ENCODE measurements around the gene MB21D2. TPM values are rescaled to one million over a fixed set of nuclear protein-coding genes. Genes with fewer than 3 reads are reported as not detected.

MB21D2 gene
- total RNA-seq, 3 donors from 2014 or later = 1.9 to 4.0 (median 2.7) TPM

DNA sequence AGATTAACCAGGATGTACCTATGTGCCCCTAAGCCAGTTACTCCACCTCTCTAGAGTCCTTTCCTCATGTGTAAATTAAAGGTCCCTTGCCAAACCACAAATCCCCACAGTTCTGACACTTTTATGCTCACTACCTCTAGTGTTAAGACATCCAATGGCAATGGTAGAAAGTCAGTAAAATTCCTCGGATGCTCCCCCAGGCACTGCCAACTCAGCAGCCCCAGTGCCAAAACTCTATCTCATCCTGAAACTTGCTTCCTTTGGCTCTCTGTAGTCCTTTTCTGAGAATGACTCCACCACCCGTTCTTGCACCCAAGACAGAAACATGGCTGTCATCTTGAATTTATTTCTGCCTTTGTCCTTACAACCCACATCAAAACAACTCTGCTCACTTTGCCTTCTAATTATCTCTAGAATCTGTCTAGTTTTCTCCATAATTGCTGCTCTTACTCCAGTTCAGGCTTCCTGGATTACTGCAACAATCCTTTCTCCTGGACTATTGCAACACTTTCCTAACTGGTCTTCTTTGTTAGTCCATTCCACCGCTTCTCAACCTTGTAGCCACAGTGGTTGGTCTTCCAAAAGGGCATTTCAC is 41.6 kb downstream of the MB21D2 start:
- ATAC-seq (no peak), DNase-seq (no peak)
- intact Hi-C loops (cut with DNase I, micrococcal nuclease) = no loop called here
- H3K4me3 ChIP-seq = no peak overlapping the region
- TF ChIP-seq, protein P1, sequence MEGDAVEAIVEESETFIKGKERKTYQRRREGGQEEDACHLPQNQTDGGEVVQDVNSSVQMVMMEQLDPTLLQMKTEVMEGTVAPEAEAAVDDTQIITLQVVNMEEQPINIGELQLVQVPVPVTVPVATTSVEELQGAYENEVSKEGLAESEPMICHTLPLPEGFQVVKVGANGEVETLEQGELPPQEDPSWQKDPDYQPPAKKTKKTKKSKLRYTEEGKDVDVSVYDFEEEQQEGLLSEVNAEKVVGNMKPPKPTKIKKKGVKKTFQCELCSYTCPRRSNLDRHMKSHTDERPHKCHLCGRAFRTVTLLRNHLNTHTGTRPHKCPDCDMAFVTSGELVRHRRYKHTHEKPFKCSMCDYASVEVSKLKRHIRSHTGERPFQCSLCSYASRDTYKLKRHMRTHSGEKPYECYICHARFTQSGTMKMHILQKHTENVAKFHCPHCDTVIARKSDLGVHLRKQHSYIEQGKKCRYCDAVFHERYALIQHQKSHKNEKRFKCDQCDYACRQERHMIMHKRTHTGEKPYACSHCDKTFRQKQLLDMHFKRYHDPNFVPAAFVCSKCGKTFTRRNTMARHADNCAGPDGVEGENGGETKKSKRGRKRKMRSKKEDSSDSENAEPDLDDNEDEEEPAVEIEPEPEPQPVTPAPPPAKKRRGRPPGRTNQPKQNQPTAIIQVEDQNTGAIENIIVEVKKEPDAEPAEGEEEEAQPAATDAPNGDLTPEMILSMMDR (IDR thresholded peaks at IDR 0.05) = no peak
- H3K36me3 ChIP-seq (ENCODE audit: low read depth) = no peaks in the 10 kb centered on the region
- H3K9me3 ChIP-seq = no peaks in the 10 kb centered on the region
- H3K4me1 ChIP-seq (ENCODE audit: low read depth) = no peaks in the 10 kb centered on the region

DNA sequence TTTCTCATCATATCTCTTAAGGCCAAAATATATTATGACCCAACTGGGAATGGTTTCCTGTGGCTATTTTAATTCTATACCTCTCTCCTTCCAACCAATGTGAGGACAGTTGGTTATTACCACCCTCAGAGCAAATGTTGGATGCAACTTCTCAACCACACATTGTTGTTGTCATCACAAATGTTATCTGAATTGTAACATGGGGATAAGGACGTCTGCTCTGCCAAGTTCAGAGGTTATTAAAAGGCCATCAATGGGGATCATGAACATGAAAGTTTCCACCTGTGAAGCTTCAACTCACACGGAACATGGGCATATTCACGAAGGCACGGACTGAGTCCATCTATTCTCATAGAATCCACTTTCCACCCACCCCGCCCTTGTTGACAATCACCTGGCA is 46.8 kb downstream of the MB21D2 start:
- Histone ChIP-seq H3K9me3 (no peaks in the 10 kb centered on the region), H3K36me3 (ENCODE audit: low read depth) (no peaks in the 10 kb centered on the region), H3K4me3 (no peak overlapping the region), H3K4me1 (ENCODE audit: low read depth) (no peaks in the 10 kb centered on the region)
- ATAC-seq (no peak), DNase-seq (no peak)
- intact Hi-C loops (cut with DNase I, micrococcal nuclease) = no loop called here
- TF ChIP-seq, protein P1 (IDR thresholded peaks at IDR 0.05) = no peak

DNA sequence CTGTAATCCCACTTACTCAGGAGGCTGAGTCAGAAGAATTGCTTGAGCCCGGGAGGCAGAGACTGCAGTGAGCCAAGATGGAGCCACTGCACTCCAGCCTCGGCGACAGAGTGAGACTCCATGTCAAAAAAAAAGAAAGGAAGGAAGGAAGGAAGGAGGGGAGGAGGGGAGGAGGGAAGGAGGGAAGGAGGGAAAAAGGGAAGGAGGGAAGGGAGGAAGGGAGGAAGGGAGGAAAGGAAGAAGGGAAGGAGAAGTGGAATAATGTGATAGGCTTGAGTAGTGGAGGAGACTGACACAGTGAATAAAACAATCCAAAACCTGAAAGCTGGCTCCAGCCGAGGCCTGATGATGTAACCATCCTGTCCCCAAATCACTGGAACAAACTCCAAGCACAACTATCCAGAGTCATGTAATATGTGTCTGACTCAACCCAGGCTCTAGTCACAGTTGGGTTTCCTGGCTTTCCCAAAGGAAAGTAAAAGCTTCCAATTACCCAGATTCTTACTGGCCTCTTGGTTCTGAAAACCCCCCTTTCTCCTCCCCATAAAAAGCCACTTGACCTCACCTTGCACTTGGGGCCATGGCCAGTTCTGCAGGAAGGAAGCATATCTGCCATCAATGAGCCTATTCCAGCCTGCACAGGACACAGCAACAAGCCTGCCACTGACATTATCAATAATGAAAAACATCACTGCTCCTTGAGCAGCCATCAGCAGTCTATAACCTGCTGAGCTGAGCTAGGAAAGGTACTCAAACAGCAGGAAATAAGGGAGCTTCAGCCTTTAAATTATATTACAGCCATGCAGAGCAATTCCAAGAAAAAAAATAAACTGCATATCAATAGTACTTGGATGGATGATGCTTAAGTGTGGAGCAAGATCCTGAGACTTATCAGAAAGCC is 48.3 kb downstream of the MB21D2 start:
- Histone ChIP-seq H3K9me3 (no peaks in the 10 kb centered on the region), H3K4me1 (ENCODE audit: low read depth) (no peaks in the 10 kb centered on the region), H3K4me3 (no peak overlapping the region), H3K36me3 (ENCODE audit: low read depth) (no peaks in the 10 kb centered on the region)
- ATAC-seq (no peak), DNase-seq (no peak)
- TF ChIP-seq, protein P1 (IDR thresholded peaks at IDR 0.05) = no peak
- intact Hi-C loops (cut with DNase I, micrococcal nuclease) = no loop called here

DNA sequence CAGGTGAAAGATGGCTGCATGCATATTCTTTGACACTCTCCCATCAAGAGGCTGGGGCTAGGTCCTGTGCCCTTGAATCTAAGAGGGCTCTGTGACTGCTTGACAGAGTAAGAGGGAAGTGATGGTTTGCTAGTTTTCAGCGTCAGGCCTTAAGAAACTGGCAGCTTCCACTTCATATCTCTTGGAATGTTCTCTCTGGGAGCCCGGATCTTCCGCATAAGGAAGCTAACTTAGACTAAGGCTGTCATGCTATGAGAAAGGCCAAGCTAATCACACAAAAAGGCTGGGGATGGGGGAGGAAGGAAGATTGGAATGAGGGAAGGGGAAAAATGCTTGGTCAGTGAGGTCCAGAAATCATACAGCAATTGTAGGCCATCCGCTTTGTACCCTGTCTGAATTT is 50.0 kb downstream of the MB21D2 start:
- ATAC-seq = no peak
- H3K4me3 ChIP-seq = no peak overlapping the region
- no peak for DNase-seq
- H3K4me1 ChIP-seq (ENCODE audit: low read depth) = no peaks in the 10 kb centered on the region
- H3K36me3 ChIP-seq (ENCODE audit: low read depth) = no peaks in the 10 kb centered on the region
- TF ChIP-seq, protein P1 (IDR thresholded peaks at IDR 0.05) = no peak
- H3K9me3 ChIP-seq = no peaks in the 10 kb centered on the region
- intact Hi-C loops (cut with DNase I, micrococcal nuclease) = no loop called here

DNA sequence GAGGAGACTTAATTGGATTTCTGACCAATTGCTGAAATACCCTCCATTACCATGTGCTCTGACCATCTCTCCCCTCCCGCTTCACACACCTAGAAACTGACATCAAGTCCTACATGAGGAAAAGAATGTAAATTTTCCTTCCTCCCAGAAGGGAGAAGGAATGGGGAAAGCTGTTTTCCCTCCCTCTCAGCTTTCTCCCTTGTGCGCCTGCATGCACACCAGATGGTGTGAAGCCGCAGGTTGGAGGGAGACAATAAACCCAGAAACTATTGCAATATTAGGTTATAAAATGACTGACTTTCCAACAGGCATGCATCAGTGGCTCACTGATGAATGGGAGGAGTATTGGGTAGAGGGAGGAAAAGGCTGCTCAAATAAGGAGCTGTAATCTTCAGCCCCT is 50.9 kb downstream of the MB21D2 start:
- TF ChIP-seq, protein P1 (IDR thresholded peaks at IDR 0.05) = no peak
- no peak overlapping the region for H3K4me3 ChIP-seq
- H3K9me3 ChIP-seq = no peaks in the 10 kb centered on the region
- H3K36me3 ChIP-seq (ENCODE audit: low read depth) = no peaks in the 10 kb centered on the region
- intact Hi-C loops (cut with DNase I, micrococcal nuclease) = no loop called here
- H3K4me1 ChIP-seq (ENCODE audit: low read depth) = no peaks in the 10 kb centered on the region
- ATAC-seq (no peak), DNase-seq (no peak)

Measured in mucosa of descending colon (tissue), 3 donors.